ENCODE measurements around the gene LRRC4C.
"Not testable (repeated sequence)": the region's sequence is repeated elsewhere in the genome, so short reads cannot be mapped to it uniquely, and the experiment has no call there.

Gene LRRC4C

DNA sequence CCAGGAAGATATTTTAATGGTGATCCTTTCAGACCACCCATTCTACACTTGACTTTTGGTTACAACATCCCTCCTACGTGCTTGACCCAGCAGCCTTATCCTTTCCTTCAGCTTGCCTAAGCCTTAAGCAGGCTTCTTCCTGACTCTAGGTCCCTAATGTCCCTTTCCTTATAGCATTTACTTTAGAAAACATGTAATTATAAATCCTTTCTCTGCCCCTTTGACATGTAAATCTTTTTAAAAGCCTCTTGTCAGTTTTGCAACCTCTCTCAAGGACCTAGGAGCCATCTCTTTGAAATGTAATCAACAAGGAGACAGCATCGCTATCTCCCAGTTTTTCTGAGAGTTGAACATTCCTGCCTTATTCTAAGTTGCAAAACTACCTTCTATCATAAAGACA lies 1255.2 kb downstream of the LRRC4C start:
- no peak for TF ChIP-seq EZH2 (IDR thresholded peaks at IDR 0.05; ENCODE audit: borderline replicate concordance, low read length)
- TF ChIP-seq CTCF (IDR thresholded peaks at IDR 0.05; ENCODE audit: low read length), result no peak
- Histone ChIP-seq H3K9me3 (ENCODE audit: low read length) (no peaks in the 10 kb centered on the region), H4K20me1 (ENCODE audit: insufficient read depth, low read length) (no peaks in the 10 kb centered on the region), H3K27ac (ENCODE audit: low read depth, low read length, poor library complexity, severe bottlenecking) (no peak overlapping the region), H3K9ac (ENCODE audit: low read length) (no peak overlapping the region), H3K4me3 (ENCODE audit: low read depth, low read length, poor library complexity, severe bottlenecking) (no peak overlapping the region), H3K4me2 (ENCODE audit: low read length) (no peak overlapping the region), H3K4me1 (ENCODE audit: insufficient read depth, low read length, severe bottlenecking) (no peaks in the 10 kb centered on the region), H2AFZ (ENCODE audit: low read length) (no peak overlapping the region), H3K36me3 (ENCODE audit: insufficient read depth, low read length) (no peaks in the 10 kb centered on the region), H3K27me3 (ENCODE audit: insufficient read depth, low read length) (no peaks in the 10 kb centered on the region), H3K9me2 (ENCODE audit: low read depth, low read length) (no peaks in the 10 kb centered on the region), H3K79me2 (ENCODE audit: insufficient read depth, low read length) (no peaks in the 10 kb centered on the region), H3F3A (ENCODE audit: insufficient read depth, low read length) (no peaks in the 10 kb centered on the region)

DNA sequence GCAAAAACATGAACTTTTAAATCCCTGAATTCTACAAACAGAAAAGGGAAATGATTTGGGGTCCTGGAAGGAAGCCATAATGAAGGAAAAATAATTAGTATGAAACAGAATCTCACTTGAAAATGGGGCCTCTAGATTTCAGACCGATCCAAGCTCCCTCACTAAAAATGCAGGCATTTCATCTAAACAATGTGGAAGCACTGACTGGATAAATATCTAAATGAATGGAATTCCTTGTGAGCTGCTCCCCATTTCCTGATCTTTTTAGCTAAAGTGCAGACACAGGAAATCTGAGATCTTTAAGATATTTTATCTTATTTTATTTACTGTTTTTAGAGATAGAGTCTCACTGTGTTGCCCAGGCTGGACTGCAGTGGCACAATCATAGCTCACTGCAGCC lies 1255.8 kb downstream of the LRRC4C start:
- Histone ChIP-seq H3K27me3 (ENCODE audit: insufficient read depth, low read length) (no peaks in the 10 kb centered on the region), H3K4me1 (ENCODE audit: insufficient read depth, low read length, severe bottlenecking) (no peaks in the 10 kb centered on the region), H3F3A (ENCODE audit: insufficient read depth, low read length) (no peaks in the 10 kb centered on the region), H3K9me2 (ENCODE audit: low read depth, low read length) (no peaks in the 10 kb centered on the region), H3K4me2 (ENCODE audit: low read length) (no peak overlapping the region), H3K9ac (ENCODE audit: low read length) (no peak overlapping the region), H2AFZ (ENCODE audit: low read length) (no peak overlapping the region), H4K20me1 (ENCODE audit: insufficient read depth, low read length) (no peaks in the 10 kb centered on the region), H3K79me2 (ENCODE audit: insufficient read depth, low read length) (no peaks in the 10 kb centered on the region), H3K4me3 (ENCODE audit: low read depth, low read length, poor library complexity, severe bottlenecking) (no peak overlapping the region), H3K27ac (ENCODE audit: low read depth, low read length, poor library complexity, severe bottlenecking) (no peak overlapping the region), H3K36me3 (ENCODE audit: insufficient read depth, low read length) (no peaks in the 10 kb centered on the region), H3K9me3 (ENCODE audit: low read length) (no peaks in the 10 kb centered on the region)
- TF ChIP-seq EZH2 (IDR thresholded peaks at IDR 0.05; ENCODE audit: borderline replicate concordance, low read length), result no peak
- no peak for TF ChIP-seq CTCF (IDR thresholded peaks at IDR 0.05; ENCODE audit: low read length)

- H4K20me1 ChIP-seq (ENCODE audit: insufficient read depth, low read length), result no peaks in the 10 kb centered on the region
- H3K27ac ChIP-seq (ENCODE audit: low read depth, low read length, poor library complexity, severe bottlenecking), result no peak overlapping the region
- no peak overlapping the region for H2AFZ ChIP-seq (ENCODE audit: low read length)
- H3K79me2 ChIP-seq (ENCODE audit: insufficient read depth, low read length), result no peaks in the 10 kb centered on the region
- H3K36me3 ChIP-seq (ENCODE audit: insufficient read depth, low read length), result no peaks in the 10 kb centered on the region
- no peaks in the 10 kb centered on the region for H3F3A ChIP-seq (ENCODE audit: insufficient read depth, low read length)
- TF ChIP-seq CTCF (IDR thresholded peaks at IDR 0.05; ENCODE audit: low read length) (no peak), EZH2 (IDR thresholded peaks at IDR 0.05; ENCODE audit: borderline replicate concordance, low read length) (no peak)
- H3K4me2 ChIP-seq (ENCODE audit: low read length), result no peak overlapping the region
- no peak overlapping the region for H3K4me3 ChIP-seq (ENCODE audit: low read depth, low read length, poor library complexity, severe bottlenecking)
- no peaks in the 10 kb centered on the region for H3K9me3 ChIP-seq (ENCODE audit: low read length)
- H3K9me2 ChIP-seq (ENCODE audit: low read depth, low read length), result no peaks in the 10 kb centered on the region
- no peak overlapping the region for H3K9ac ChIP-seq (ENCODE audit: low read length)
- no peaks in the 10 kb centered on the region for H3K4me1 ChIP-seq (ENCODE audit: insufficient read depth, low read length, severe bottlenecking)
- no peaks in the 10 kb centered on the region for H3K27me3 ChIP-seq (ENCODE audit: insufficient read depth, low read length)
Measured at GRCh38 chr11:40202589-40203270, 1256.7 kb downstream of the LRRC4C start.

- not testable (repeated sequence) for H3K4me1 ChIP-seq (ENCODE audit: insufficient read depth, low read length, severe bottlenecking); H3K9me2 ChIP-seq (ENCODE audit: low read depth, low read length); H3K27ac ChIP-seq (ENCODE audit: low read depth, low read length, poor library complexity, severe bottlenecking)
Measured at GRCh38 chr11:40192590-40192989, 1266.9 kb downstream of the LRRC4C start.

More at GRCh38 chr11:40192590-40192989, 1266.9 kb downstream of the LRRC4C start:
- H3K4me2 ChIP-seq (ENCODE audit: low read length); H3K27me3 ChIP-seq (ENCODE audit: insufficient read depth, low read length); H3K36me3 ChIP-seq (ENCODE audit: insufficient read depth, low read length); H3K9ac ChIP-seq (ENCODE audit: low read length); H3K79me2 ChIP-seq (ENCODE audit: insufficient read depth, low read length); H3F3A ChIP-seq (ENCODE audit: insufficient read depth, low read length); H3K9me3 ChIP-seq (ENCODE audit: low read length); H2AFZ ChIP-seq (ENCODE audit: low read length); H4K20me1 ChIP-seq (ENCODE audit: insufficient read depth, low read length); H3K4me3 ChIP-seq (ENCODE audit: low read depth, low read length, poor library complexity, severe bottlenecking): not testable (repeated sequence)

Measured in OCI-LY1 (cell line).